K562 (cell line): Measurements from ENCODE around the gene ZNF581. TPM values are rescaled to one million over a fixed set of nuclear protein-coding genes. Genes with fewer than 3 reads are reported as not detected.

Experiments
- ZNF175 ChIP-seq: fragments of 200-800 bp; sonication (Bioruptor generic); IDR thresholded peaks from 2 replicates; pipeline ENCODE4 v1.6.1; 2016; ENCODE audit warnings: low read depth, mild to moderate bottlenecking, missing genetic modification characterization, missing compliant biosample characterization
- ZNF778 ChIP-seq: fragments of 450-650 bp; formaldehyde crosslinking; IDR thresholded peaks from 2 replicates; pipeline ENCODE4 v1.4.0; 2020; ENCODE audit warnings: mild to moderate bottlenecking, moderate library complexity
- ZSCAN32 ChIP-seq: fragments of 450-650 bp; formaldehyde crosslinking; IDR thresholded peaks from 2 replicates; pipeline ENCODE4 v1.4.0; 2020; ENCODE audit warnings: mild to moderate bottlenecking, moderate library complexity
- polyA plus RNA-seq, 8 experiments: library from polyadenylated mRNA; depleted of rRNA in 4 of 8; stranded (reverse) in 5 of 8; unstranded in 3 of 8; fragments of >200 nt; fragmentation: Nextera tagmentation in 2 of 8; fragmentation: Illumina TruSeq in 1 of 8; extraction: Ambion mirVana in 2 of 8; extraction: Trizol in 1 of 8; gene quantifications; 2 replicates each; pipeline versions ENCODE4 v1.2.1 to v1.2.3, GENCODE V29; 2011 to 2014; ENCODE audit warnings: inconsistent platforms in 1 of 8, missing spikeins in 1 of 8
- total RNA-seq, 7 experiments: library from RNA; depleted of rRNA in 6 of 7; stranded (reverse); fragments of >200 nt in 6 of 7; fragmentation: Illumina TruSeq in 2 of 7; extraction: Trizol in 2 of 7; gene quantifications; 2 replicates each; pipeline versions ENCODE4 v1.2.1 to v1.2.3, GENCODE V29; 2011 to 2021; ENCODE audit warnings: low replicate concordance in 1 of 7
- TF ChIP-seq, protein P1 (sequence below): fragments of 450-650 bp; IDR thresholded peaks from 2 replicates; pipeline ENCODE4 v1.6.1; 2016; ENCODE audit warnings: mild to moderate bottlenecking, moderate library complexity

The ZNF581 gene
- total and polyA plus RNA-seq, 9 of the 15 experiments (the other 6 are each of a cell fraction or from before 2014, with no cell fraction given): 2.4 to 39.4 (median 15.4) TPM

DNA sequence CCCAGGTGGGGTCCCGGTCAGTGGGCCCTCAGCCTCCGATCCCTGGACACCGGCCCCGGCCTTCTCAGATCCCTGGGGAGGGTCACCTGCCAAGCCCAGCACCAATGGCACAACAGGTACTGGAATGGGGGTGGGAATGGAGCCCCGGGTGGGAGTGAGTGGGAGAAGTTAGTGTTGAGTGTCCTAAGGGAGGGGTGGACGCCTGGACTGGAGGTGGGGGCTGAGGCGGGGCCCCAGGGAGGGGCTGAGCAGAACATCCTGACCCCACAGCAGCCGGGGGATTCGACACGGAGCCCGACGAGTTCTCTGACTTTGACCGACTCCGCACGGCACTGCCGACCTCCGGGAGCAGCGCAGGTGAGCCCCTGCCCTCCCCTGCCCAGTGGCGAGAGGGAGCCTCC, 49.2 kb downstream of the ZNF581 start (continued):
- TF ChIP-seq, protein P1, sequence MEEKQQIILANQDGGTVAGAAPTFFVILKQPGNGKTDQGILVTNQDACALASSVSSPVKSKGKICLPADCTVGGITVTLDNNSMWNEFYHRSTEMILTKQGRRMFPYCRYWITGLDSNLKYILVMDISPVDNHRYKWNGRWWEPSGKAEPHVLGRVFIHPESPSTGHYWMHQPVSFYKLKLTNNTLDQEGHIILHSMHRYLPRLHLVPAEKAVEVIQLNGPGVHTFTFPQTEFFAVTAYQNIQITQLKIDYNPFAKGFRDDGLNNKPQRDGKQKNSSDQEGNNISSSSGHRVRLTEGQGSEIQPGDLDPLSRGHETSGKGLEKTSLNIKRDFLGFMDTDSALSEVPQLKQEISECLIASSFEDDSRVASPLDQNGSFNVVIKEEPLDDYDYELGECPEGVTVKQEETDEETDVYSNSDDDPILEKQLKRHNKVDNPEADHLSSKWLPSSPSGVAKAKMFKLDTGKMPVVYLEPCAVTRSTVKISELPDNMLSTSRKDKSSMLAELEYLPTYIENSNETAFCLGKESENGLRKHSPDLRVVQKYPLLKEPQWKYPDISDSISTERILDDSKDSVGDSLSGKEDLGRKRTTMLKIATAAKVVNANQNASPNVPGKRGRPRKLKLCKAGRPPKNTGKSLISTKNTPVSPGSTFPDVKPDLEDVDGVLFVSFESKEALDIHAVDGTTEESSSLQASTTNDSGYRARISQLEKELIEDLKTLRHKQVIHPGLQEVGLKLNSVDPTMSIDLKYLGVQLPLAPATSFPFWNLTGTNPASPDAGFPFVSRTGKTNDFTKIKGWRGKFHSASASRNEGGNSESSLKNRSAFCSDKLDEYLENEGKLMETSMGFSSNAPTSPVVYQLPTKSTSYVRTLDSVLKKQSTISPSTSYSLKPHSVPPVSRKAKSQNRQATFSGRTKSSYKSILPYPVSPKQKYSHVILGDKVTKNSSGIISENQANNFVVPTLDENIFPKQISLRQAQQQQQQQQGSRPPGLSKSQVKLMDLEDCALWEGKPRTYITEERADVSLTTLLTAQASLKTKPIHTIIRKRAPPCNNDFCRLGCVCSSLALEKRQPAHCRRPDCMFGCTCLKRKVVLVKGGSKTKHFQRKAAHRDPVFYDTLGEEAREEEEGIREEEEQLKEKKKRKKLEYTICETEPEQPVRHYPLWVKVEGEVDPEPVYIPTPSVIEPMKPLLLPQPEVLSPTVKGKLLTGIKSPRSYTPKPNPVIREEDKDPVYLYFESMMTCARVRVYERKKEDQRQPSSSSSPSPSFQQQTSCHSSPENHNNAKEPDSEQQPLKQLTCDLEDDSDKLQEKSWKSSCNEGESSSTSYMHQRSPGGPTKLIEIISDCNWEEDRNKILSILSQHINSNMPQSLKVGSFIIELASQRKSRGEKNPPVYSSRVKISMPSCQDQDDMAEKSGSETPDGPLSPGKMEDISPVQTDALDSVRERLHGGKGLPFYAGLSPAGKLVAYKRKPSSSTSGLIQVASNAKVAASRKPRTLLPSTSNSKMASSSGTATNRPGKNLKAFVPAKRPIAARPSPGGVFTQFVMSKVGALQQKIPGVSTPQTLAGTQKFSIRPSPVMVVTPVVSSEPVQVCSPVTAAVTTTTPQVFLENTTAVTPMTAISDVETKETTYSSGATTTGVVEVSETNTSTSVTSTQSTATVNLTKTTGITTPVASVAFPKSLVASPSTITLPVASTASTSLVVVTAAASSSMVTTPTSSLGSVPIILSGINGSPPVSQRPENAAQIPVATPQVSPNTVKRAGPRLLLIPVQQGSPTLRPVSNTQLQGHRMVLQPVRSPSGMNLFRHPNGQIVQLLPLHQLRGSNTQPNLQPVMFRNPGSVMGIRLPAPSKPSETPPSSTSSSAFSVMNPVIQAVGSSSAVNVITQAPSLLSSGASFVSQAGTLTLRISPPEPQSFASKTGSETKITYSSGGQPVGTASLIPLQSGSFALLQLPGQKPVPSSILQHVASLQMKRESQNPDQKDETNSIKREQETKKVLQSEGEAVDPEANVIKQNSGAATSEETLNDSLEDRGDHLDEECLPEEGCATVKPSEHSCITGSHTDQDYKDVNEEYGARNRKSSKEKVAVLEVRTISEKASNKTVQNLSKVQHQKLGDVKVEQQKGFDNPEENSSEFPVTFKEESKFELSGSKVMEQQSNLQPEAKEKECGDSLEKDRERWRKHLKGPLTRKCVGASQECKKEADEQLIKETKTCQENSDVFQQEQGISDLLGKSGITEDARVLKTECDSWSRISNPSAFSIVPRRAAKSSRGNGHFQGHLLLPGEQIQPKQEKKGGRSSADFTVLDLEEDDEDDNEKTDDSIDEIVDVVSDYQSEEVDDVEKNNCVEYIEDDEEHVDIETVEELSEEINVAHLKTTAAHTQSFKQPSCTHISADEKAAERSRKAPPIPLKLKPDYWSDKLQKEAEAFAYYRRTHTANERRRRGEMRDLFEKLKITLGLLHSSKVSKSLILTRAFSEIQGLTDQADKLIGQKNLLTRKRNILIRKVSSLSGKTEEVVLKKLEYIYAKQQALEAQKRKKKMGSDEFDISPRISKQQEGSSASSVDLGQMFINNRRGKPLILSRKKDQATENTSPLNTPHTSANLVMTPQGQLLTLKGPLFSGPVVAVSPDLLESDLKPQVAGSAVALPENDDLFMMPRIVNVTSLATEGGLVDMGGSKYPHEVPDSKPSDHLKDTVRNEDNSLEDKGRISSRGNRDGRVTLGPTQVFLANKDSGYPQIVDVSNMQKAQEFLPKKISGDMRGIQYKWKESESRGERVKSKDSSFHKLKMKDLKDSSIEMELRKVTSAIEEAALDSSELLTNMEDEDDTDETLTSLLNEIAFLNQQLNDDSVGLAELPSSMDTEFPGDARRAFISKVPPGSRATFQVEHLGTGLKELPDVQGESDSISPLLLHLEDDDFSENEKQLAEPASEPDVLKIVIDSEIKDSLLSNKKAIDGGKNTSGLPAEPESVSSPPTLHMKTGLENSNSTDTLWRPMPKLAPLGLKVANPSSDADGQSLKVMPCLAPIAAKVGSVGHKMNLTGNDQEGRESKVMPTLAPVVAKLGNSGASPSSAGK: no peak
- no peak for TF ChIP-seq ZNF778 (CRISPR knock-in tag)
- no peak for TF ChIP-seq ZNF175
- TF ChIP-seq ZSCAN32: no peak
- TF ChIP-seq, all 486 proteins: peak for 0
